H9 (cell line): ENCODE results near the gene RFT1. TPM values are rescaled to one million over a fixed set of nuclear protein-coding genes. Genes with fewer than 3 reads are reported as not detected.

Experiments used
- DNase-seq: peaks from one replicate; pipeline ENCODE4 v3.0.0-alpha.2; 2017
- H2AFZ ChIP-seq: one replicate; pipeline ENCODE4 v1.6.1; 2013; ENCODE audit warnings: mild to moderate bottlenecking, low read length, control low read depth, moderate library complexity
- H2AK5ac ChIP-seq: 2 replicates; pipeline ENCODE4 v1.6.1; 2013; ENCODE audit warnings: low read length, control low read depth, mixed read lengths; ENCODE audit not compliant: insufficient read length
- H2BK120ac ChIP-seq: one replicate; pipeline ENCODE4 v1.6.1; 2013; ENCODE audit warnings: low read depth, mild to moderate bottlenecking, low read length, control low read depth, inconsistent platforms; ENCODE audit not compliant: poor library complexity, severe bottlenecking
- H2BK12ac ChIP-seq: 2 replicates; pipeline ENCODE4 v1.6.1; 2013; ENCODE audit warnings: low read length, control low read depth, mixed read lengths, low read depth; ENCODE audit not compliant: insufficient read length
- H2BK15ac ChIP-seq: 2 replicates; pipeline ENCODE4 v1.6.1; 2013; ENCODE audit warnings: low read depth, low read length, control low read depth
- H2BK20ac ChIP-seq: one replicate; pipeline ENCODE4 v1.6.1; 2013; ENCODE audit warnings: low read depth, mild to moderate bottlenecking, low read length, control low read depth, inconsistent platforms; ENCODE audit not compliant: poor library complexity, severe bottlenecking
- H2BK5ac ChIP-seq: 2 replicates; pipeline ENCODE4 v1.6.1; 2013; ENCODE audit warnings: low read length, control low read depth, mixed read lengths; ENCODE audit not compliant: insufficient read length
- H3K14ac ChIP-seq: 2 replicates; pipeline ENCODE4 v1.6.1; 2013; ENCODE audit warnings: low read length, control low read depth; ENCODE audit not compliant: insufficient read depth
- H3K18ac ChIP-seq: 2 replicates; pipeline ENCODE4 v1.6.1; 2013; ENCODE audit warnings: low read depth, mild to moderate bottlenecking, mixed read lengths, low read length, control low read depth; ENCODE audit not compliant: insufficient read length
- H3K23ac ChIP-seq: 2 replicates; pipeline ENCODE4 v1.6.1; 2013; ENCODE audit warnings: low read length, control low read depth, mixed read lengths, low read depth; ENCODE audit not compliant: insufficient read length
- H3K23me2 ChIP-seq: 2 replicates; pipeline ENCODE4 v1.6.1; 2013; ENCODE audit warnings: low read depth, mild to moderate bottlenecking, mixed read lengths, low read length, control low read depth; ENCODE audit not compliant: insufficient read length, poor library complexity, severe bottlenecking
- H3K27ac ChIP-seq: 2 replicates; pipeline ENCODE4 v1.5.1; 2013; ENCODE audit warnings: low read length, control low read depth, mixed read lengths, low read depth; ENCODE audit not compliant: insufficient read length
- H3K27me3 ChIP-seq: 2 replicates; pipeline ENCODE4 v1.6.1; 2013; ENCODE audit warnings: low read length, control low read depth, inconsistent platforms; ENCODE audit not compliant: insufficient read depth
- H3K4ac ChIP-seq: 2 replicates; pipeline ENCODE4 v1.6.1; 2013; ENCODE audit warnings: low read depth, mild to moderate bottlenecking, control low read depth, inconsistent platforms, low read length, moderate library complexity
- H3K4me1 ChIP-seq: 2 replicates; pipeline ENCODE4 v1.6.1; 2013; ENCODE audit warnings: low read length, control low read depth, inconsistent platforms; ENCODE audit not compliant: insufficient read depth
- H3K4me2 ChIP-seq: 2 replicates; pipeline ENCODE4 v1.6.1; 2013; ENCODE audit warnings: low read length, control low read depth, mixed read lengths; ENCODE audit not compliant: insufficient read length, insufficient read depth
- H3K56ac ChIP-seq: 2 replicates; pipeline ENCODE4 v1.6.1; 2013; ENCODE audit warnings: low read depth, mild to moderate bottlenecking, mixed read lengths, low read length, control low read depth; ENCODE audit not compliant: insufficient read length
- H3K79me1 ChIP-seq: 2 replicates; pipeline ENCODE4 v1.6.1; 2013; ENCODE audit warnings: low read depth, mild to moderate bottlenecking, moderate library complexity, low read length, control low read depth, inconsistent platforms; ENCODE audit not compliant: insufficient read depth, poor library complexity, severe bottlenecking
- H3K79me2 ChIP-seq: 2 replicates; pipeline ENCODE4 v1.6.1; 2013; ENCODE audit warnings: low read length, control low read depth, inconsistent platforms; ENCODE audit not compliant: insufficient read depth
- H3K9ac ChIP-seq: 2 replicates; pipeline ENCODE4 v1.6.1; 2013; ENCODE audit warnings: low read length, control low read depth, mixed read lengths; ENCODE audit not compliant: insufficient read length; ENCODE audit errors: extremely low read depth
- H3K9me3 ChIP-seq: one replicate; pipeline ENCODE4 v1.6.1; 2013; ENCODE audit warnings: low read depth, low read length, inconsistent platforms; ENCODE audit not compliant: control insufficient read depth
- H3T11ph ChIP-seq: one replicate; pipeline ENCODE4 v1.6.1; 2013; ENCODE audit warnings: mild to moderate bottlenecking, low read length, control low read depth, inconsistent platforms
- H4K20me1 ChIP-seq: one replicate; pipeline ENCODE4 v1.6.1; 2013; ENCODE audit not compliant: control insufficient read depth, insufficient read length, insufficient read depth
- H4K5ac ChIP-seq: 2 replicates; pipeline ENCODE4 v1.6.1; 2013; ENCODE audit warnings: low read depth, mild to moderate bottlenecking, mixed read lengths, low read length, control low read depth; ENCODE audit not compliant: insufficient read length
- H4K8ac ChIP-seq: replicated peaks from 2 replicates; pipeline ENCODE4 v1.6.1; 2013; ENCODE audit warnings: low read length, control low read depth, mixed read lengths, low read depth; ENCODE audit not compliant: insufficient read length
- H4K91ac ChIP-seq: 2 replicates; pipeline ENCODE4 v1.6.1; 2013; ENCODE audit warnings: low read depth, mild to moderate bottlenecking, moderate library complexity, mixed read lengths, low read length, control low read depth; ENCODE audit not compliant: insufficient read length
- H3K27ac Mint-ChIP-seq, 3 experiments: 2 replicates in 2 of 3; 3 replicates in 1 of 3; pipeline ENCODE4 v1.8.0; 2020 to 2021; ENCODE audit warnings: mixed read lengths in 3 of 3, mild to moderate bottlenecking in 1 of 3, moderate library complexity in 1 of 3
- H3K27me3 Mint-ChIP-seq: 2 replicates; pipeline ENCODE4 v1.8.0; 2021; ENCODE audit warnings: low read depth, mild to moderate bottlenecking, moderate library complexity, mixed read lengths
- H3K36me3 Mint-ChIP-seq, 3 experiments: 2 replicates in 2 of 3; 3 replicates in 1 of 3; pipeline ENCODE4 v1.8.0; 2020 to 2021; ENCODE audit warnings: low read depth in 3 of 3, mixed read lengths in 3 of 3; ENCODE audit not compliant: insufficient read depth in 1 of 3
- H3K4me1 Mint-ChIP-seq, 2 experiments: 2 replicates each; pipeline ENCODE4 v1.8.0; 2020; ENCODE audit warnings: mixed read lengths in 2 of 2
- H3K4me3 Mint-ChIP-seq, 2 experiments: 2 replicates in 1 of 2; 3 replicates in 1 of 2; pipeline ENCODE4 v1.8.0; 2020 to 2021; ENCODE audit warnings: mild to moderate bottlenecking in 2 of 2, mixed read lengths in 2 of 2, moderate library complexity in 1 of 2
- H3K9me3 Mint-ChIP-seq, 2 experiments: 2 replicates in 1 of 2; 3 replicates in 1 of 2; pipeline ENCODE4 v1.8.0; 2020; ENCODE audit warnings: mild to moderate bottlenecking in 2 of 2, mixed read lengths in 2 of 2, moderate library complexity in 1 of 2
- WGBS: extraction: QIAGEN DNeasy Blood & Tissue Kit; methylation state at CpG from one replicate; pipeline ENCODE4 v1.1.7; 2013; ENCODE audit warnings: missing lambda C conversion rate, low lambda C conversion rate, mixed read lengths; ENCODE audit not compliant: insufficient read length; ENCODE audit errors: extremely low coverage; 5-methylcytosine and 5-hydroxymethylcytosine counted together
- total RNA-seq: library from RNA; stranded (reverse); gene quantifications from 2 replicates; pipeline ENCODE4 v1.2.1, GENCODE V29; 2021
- TF ChIP-seq, protein P1 (sequence below): fragments of 200-600 bp; sonication (generic); conservative IDR thresholded peaks from 3 replicates; pipeline ENCODE4 v1.8.0; 2021; ENCODE audit warnings: antibody characterized with exemption, mild to moderate bottlenecking

The RFT1 gene
- total RNA-seq, 1 experiment from 2014 or later, result 24.1 TPM

DNA sequence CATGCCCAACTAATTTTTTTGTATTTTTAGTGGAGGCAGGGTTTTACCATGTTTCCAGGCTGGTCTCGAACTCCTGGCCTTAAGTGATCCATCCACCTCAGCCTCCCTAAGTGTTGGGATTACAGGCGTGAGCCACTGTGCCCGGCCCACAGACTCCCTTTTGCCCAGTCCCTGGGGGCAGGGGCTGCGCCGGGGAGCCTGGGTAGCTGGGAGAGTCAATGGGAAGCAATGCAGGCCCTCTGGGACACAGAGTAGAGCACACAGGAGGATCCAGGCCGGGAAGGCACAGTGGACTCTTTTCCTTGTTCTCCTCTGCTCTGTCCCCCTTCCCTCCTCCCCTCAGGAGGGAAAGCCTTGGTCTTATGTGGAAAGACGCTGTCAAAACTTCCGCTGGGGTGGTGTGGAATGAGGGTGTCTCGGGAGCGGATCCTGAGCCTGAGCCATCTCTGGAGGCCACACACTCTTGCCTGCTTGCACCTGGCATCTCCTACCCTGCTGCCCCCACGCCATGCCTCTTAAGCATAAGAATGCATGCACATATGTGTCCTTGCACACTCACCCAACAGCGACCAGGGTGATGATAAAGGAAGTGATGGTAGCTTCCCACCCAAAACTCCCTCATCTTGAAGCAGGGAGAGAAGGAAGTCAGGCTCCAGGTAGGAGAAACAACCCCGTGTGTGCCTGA lies 18.9 kb upstream of the RFT1 start:
- Mint-ChIP-seq H3K36me3 (no peaks in the 10 kb centered on the region), H3K4me3 (no peak overlapping the region), H3K27me3 (peaks cover 4% of the 10 kb centered on the region), H3K27ac (no peak overlapping the region), H3K4me1 (peaks cover 0 to 2% of the 10 kb centered on the region in 2 experiments; a peak in 1 of 4 replicates), H3K9me3 (no peaks in the 10 kb centered on the region)
- H2AK5ac ChIP-seq, result no peak overlapping the region
- no peaks in the 10 kb centered on the region for H3K79me2 ChIP-seq
- H3K23ac ChIP-seq, result no peak overlapping the region
- H4K91ac ChIP-seq, result no peak overlapping the region
- no peak overlapping the region for H3K56ac ChIP-seq
- H2BK20ac ChIP-seq, result no peak overlapping the region
- TF ChIP-seq, protein P1, sequence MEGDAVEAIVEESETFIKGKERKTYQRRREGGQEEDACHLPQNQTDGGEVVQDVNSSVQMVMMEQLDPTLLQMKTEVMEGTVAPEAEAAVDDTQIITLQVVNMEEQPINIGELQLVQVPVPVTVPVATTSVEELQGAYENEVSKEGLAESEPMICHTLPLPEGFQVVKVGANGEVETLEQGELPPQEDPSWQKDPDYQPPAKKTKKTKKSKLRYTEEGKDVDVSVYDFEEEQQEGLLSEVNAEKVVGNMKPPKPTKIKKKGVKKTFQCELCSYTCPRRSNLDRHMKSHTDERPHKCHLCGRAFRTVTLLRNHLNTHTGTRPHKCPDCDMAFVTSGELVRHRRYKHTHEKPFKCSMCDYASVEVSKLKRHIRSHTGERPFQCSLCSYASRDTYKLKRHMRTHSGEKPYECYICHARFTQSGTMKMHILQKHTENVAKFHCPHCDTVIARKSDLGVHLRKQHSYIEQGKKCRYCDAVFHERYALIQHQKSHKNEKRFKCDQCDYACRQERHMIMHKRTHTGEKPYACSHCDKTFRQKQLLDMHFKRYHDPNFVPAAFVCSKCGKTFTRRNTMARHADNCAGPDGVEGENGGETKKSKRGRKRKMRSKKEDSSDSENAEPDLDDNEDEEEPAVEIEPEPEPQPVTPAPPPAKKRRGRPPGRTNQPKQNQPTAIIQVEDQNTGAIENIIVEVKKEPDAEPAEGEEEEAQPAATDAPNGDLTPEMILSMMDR, result no peak
- H2BK5ac ChIP-seq, result no peak overlapping the region
- no peak overlapping the region for H2BK120ac ChIP-seq
- no peak overlapping the region for H3K9ac ChIP-seq
- no peak for DNase-seq
- no peak overlapping the region; the same call in 1 of the 2 replicates for H3K14ac ChIP-seq
- H4K8ac ChIP-seq, result no peak overlapping the region
- no peaks in the 10 kb centered on the region for H4K20me1 ChIP-seq
- H2AFZ ChIP-seq, result no peak overlapping the region
- no peak overlapping the region for H3T11ph ChIP-seq
- H3K18ac ChIP-seq, result no peak overlapping the region
- no peak overlapping the region for H3K27ac ChIP-seq
- H3K9me3 ChIP-seq, result no peaks in the 10 kb centered on the region
- WGBS, result no CpG with 5 or more reads among the region's 13 CpGs
- no peak overlapping the region for H2BK15ac ChIP-seq
- H4K5ac ChIP-seq, result no peak overlapping the region
- no peak overlapping the region for H2BK12ac ChIP-seq
- H3K4me1 ChIP-seq, result no peaks in the 10 kb centered on the region
- no peaks in the 10 kb centered on the region for H3K27me3 ChIP-seq
- no peak overlapping the region for H3K4ac ChIP-seq
- H3K23me2 ChIP-seq, result no peaks in the 10 kb centered on the region
- H3K79me1 ChIP-seq, result no peaks in the 10 kb centered on the region
- no peak overlapping the region for H3K4me2 ChIP-seq
